HUES64 (cell line): ENCODE measurements around the gene BCL2L2.

Source experiments
- H3K27ac ChIP-seq: 2 replicates; pipeline ENCODE4 v1.7.0; 2013; ENCODE audit warnings: low read depth, low read length, inconsistent platforms
- H3K27me3 ChIP-seq: 2 replicates; pipeline ENCODE4 v1.6.1; 2013; ENCODE audit warnings: mild to moderate bottlenecking, low read length; ENCODE audit not compliant: insufficient read depth
- H3K36me3 ChIP-seq: 2 replicates; pipeline ENCODE4 v1.6.1; 2013; ENCODE audit warnings: mild to moderate bottlenecking, low read length; ENCODE audit not compliant: insufficient read depth
- H3K4me1 ChIP-seq: 2 replicates; pipeline ENCODE4 v1.6.1; 2013; ENCODE audit warnings: mild to moderate bottlenecking, low read length, moderate library complexity; ENCODE audit not compliant: insufficient read depth
- H3K4me3 ChIP-seq: 2 replicates; pipeline ENCODE4 v1.5.1; 2013; ENCODE audit warnings: mild to moderate bottlenecking, low read length, moderate library complexity
- H3K9ac ChIP-seq: 2 replicates; pipeline ENCODE4 v1.6.1; 2013; ENCODE audit warnings: mild to moderate bottlenecking, low read depth, low read length
- H3K9me3 ChIP-seq: 2 replicates; pipeline ENCODE4 v1.6.1; 2013; ENCODE audit warnings: low read depth, low read length; ENCODE audit not compliant: insufficient read depth
- WGBS: fragments of 150-250, 120-280 bp; methylation state at CpG from one replicate; pipeline ENCODE4 v1.1.7; 2013; ENCODE audit warnings: missing lambda C conversion rate; 5-methylcytosine and 5-hydroxymethylcytosine counted together

Gene BCL2L2

DNA sequence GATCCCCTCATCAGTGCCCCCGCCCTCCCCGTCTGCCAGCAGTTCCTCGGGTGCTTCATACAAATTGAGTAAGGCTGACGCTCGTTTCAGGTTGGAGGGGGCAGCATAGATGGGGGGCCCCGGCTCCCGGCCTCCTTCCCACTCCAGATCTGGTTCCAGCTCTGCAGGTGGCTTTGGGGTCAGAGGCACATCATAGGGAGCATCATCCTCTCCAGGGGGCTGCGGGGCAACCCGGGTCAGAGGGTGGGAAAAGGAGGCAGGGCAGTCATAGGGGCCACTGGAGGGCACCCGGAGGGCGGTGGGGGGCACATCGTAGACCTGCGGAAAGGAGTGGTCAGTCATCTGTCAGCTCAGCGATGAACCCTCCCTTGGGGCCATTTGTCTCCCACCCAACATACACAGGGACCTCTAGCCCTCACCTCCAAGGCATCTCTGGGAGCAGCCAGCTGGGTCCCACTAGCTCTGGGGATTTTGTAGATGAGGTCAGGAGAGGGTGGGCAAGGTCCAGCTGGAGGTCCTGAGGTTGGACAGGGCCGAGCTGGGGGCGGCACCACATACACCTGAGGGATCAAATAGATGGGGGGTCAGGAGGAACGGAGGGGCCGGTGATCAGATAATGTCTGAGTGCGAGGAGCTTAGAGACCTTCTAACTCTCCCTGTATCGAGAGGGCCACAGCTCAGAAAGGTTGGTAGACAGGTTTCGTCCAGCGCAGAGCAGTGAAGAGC is 53.3 kb downstream of the BCL2L2 start:
- Histone ChIP-seq H3K27ac (no peak overlapping the region), H3K9ac (no peak overlapping the region), H3K4me3 (no peak overlapping the region), H3K36me3 (peaks cover 32% of the 10 kb centered on the region), H3K4me1 (peaks cover 7% of the 10 kb centered on the region), H3K9me3 (no peaks in the 10 kb centered on the region), H3K27me3 (no peaks in the 10 kb centered on the region)
- 96% methylated on average over 22 of the region's 22 CpGs for WGBS

DNA sequence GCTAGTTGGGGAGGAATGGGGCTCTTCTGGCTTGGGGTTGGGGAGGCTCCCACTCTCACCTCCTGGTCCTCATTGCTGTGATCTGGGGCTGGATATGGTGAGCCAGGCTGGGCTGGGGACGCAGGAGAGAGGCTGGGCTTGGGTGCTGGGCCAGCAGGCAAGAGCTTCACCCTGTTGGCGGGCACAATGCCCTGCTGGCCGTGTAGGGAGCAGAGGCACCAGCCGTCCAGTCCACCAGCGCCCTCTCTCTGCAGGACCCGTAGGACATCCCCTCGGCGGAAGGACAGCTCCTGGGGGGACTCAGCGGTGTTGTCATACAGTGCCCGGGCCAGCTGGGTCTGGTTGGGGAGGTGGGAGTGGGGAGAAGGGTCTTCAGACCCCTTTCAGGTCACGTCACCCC is 53.9 kb downstream of the BCL2L2 start:
- no peak overlapping the region for H3K9ac ChIP-seq
- no peak overlapping the region for H3K4me3 ChIP-seq
- H3K27ac ChIP-seq = no peak overlapping the region
- 87% methylated on average over 11 of the region's 11 CpGs for WGBS
- peaks cover 7% of the 10 kb centered on the region for H3K4me1 ChIP-seq
- H3K36me3 ChIP-seq = peaks cover 32% of the 10 kb centered on the region
- H3K9me3 ChIP-seq = no peaks in the 10 kb centered on the region
- H3K27me3 ChIP-seq = no peaks in the 10 kb centered on the region

DNA sequence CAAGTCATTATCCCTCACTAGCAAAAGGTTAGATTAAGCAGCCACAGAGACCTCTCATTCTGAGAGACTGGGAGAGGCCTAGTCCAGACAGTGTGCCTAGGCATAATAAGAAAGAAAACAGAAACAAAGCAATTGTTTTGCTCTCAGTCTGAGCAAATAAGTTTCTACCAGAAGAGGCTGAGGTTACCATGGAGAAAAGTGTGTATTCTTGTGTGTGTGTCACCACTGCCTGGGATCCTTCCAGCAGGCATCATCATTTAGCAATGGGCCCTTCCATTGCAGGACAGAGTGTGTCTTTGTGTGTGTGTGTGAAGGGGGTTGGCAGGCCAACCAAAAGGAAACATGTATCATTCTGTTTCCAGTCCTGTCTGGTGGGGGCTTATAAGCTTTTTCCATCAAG is 54.7 kb downstream of the BCL2L2 start:
- Histone ChIP-seq H3K27ac (no peak overlapping the region), H3K4me3 (no peak overlapping the region), H3K36me3 (peaks cover 32% of the 10 kb centered on the region), H3K27me3 (no peaks in the 10 kb centered on the region), H3K4me1 (peaks cover 7% of the 10 kb centered on the region), H3K9me3 (no peaks in the 10 kb centered on the region), H3K9ac (no peak overlapping the region)
